Subcutaneous adipose tissue (tissue), 4 donors: ENCODE results near the gene LMTK2. TPM values are rescaled to one million over a fixed set of nuclear protein-coding genes. Genes with fewer than 3 reads are reported as not detected.

ENCODE experiments used
- CTCF ChIP-seq: fragments of 450-650 bp; IDR thresholded peaks from one replicate; pipeline ENCODE4 v1.5.1; 2016; ENCODE audit warnings: low read depth, mild to moderate bottlenecking, control low read depth, antibody characterized with exemption, moderate library complexity
- total RNA-seq, 4 donors: library from RNA; depleted of rRNA; stranded (reverse); fragments of >200 nt; gene quantifications; one replicate each; pipeline ENCODE4 v1.1.0, GENCODE V29; 2016

The LMTK2 gene
- total RNA-seq, 4 donors from 2014 or later: 7.3 to 15.4 (median 8.6) TPM

GRCh38 chr7:98116656-98117461 lies 10.2 kb downstream of the LMTK2 start:
- no peak for TF ChIP-seq CTCF

- no peak for TF ChIP-seq CTCF
Observed at GRCh38 chr7:98119256-98119918, 12.7 kb downstream of the LMTK2 start.

GRCh38 chr7:98120559-98120958 lies 13.9 kb downstream of the LMTK2 start:
- no peak for TF ChIP-seq CTCF

- no peak for TF ChIP-seq CTCF
Observed at GRCh38 chr7:98123365-98123696, 16.7 kb downstream of the LMTK2 start.

- no peak for TF ChIP-seq CTCF
Observed at GRCh38 chr7:98125759-98126158, 19.1 kb downstream of the LMTK2 start.

- TF ChIP-seq CTCF: no peak
Observed at GRCh38 chr7:98126311-98127142, 19.9 kb downstream of the LMTK2 start.

GRCh38 chr7:98128346-98128745 lies 21.7 kb downstream of the LMTK2 start:
- TF ChIP-seq CTCF: no peak
